Ovary (tissue), 9 donors: ENCODE data around the gene GRM3. TPM values are rescaled to one million over a fixed set of nuclear protein-coding genes. Genes with fewer than 3 reads are reported as not detected.
A peak's percentile ranks its signal among the peaks of the same experiment; 100 is the strongest.

ENCODE experiments used
- DNase-seq, 5 donors: peaks; one replicate each; pipeline ENCODE4 v3.0.0-alpha.2; 2019 to 2020
- H3K27ac ChIP-seq, 2 donors: fragments of 200-600 bp; one replicate each; pipeline versions ENCODE4 v1.5.1 to v1.8.0; 2019 to 2022
- H3K27me3 ChIP-seq: fragments of 200-600 bp; one replicate; pipeline ENCODE4 v1.8.0; 2022
- H3K36me3 ChIP-seq: fragments of 200-600 bp; sonication (generic); one replicate; pipeline ENCODE4 v1.5.1; 2019
- H3K4me1 ChIP-seq: one replicate; pipeline ENCODE4 v1.8.1; 2013; ENCODE audit warnings: mild to moderate bottlenecking, moderate library complexity; ENCODE audit not compliant: insufficient read depth
- H3K4me3 ChIP-seq: fragments of 200-600 bp; sonication (generic); one replicate; pipeline ENCODE4 v1.5.1; 2017
- H3K9me3 ChIP-seq, 2 donors: fragments of 200-600 bp in 1 of 2; sonication (generic) in 1 of 2; one replicate each; pipeline versions ENCODE4 v1.5.1 to v1.8.1; 2013 to 2019; ENCODE audit warnings: mild to moderate bottlenecking in 1 of 2, moderate library complexity in 1 of 2
- EP300 ChIP-seq: sonication (generic); formaldehyde crosslinking; IDR thresholded peaks from one replicate; pipeline ENCODE4 v1.6.1; 2017; ENCODE audit warnings: antibody characterized with exemption
- POLR2A ChIP-seq: fragments of 450-650 bp; IDR thresholded peaks from one replicate; pipeline ENCODE4 v1.6.1; 2017; ENCODE audit warnings: antibody characterized with exemption, mild to moderate bottlenecking, moderate library complexity
- WGBS, 3 donors: extraction: QIAGEN DNeasy Blood & Tissue Kit in 1 of 3; methylation state at CpG; one replicate each; pipeline versions ENCODE4 v1.1.5 to v1.1.7; 2013 to 2017; 5-methylcytosine and 5-hydroxymethylcytosine counted together
- intact Hi-C, 4 donors: fragments of 100-400 bp; cut with DNase I; formaldehyde crosslinking; loops; one replicate each; pipeline versions ENCODE4 v1.11.0 to v1.15.1; 2022 to 2023
- polyA plus RNA-seq, 2 donors: library from polyadenylated mRNA; stranded (reverse); fragments of 200-250 nt in 1 of 2; fragments of 350-450 nt in 1 of 2; fragmentation: Illumina TruSeq in 1 of 2; extraction: RNeasy Lipid Tissue Mini Kit (QIAGEN cat#74804) in 1 of 2; gene quantifications; one replicate each; pipeline ENCODE4 v1.2.3, GENCODE V29; 2013 to 2014
- total RNA-seq, 7 donors: library from RNA; depleted of rRNA in 2 of 7; stranded (reverse); fragments of >200 nt in 2 of 7; fragmentation: NEBNext Ultra II Directional in 3 of 7; extraction: Animal tissue kit (Norgen Biotek cat#: 25700) in 3 of 7; gene quantifications; one replicate each; pipeline versions ENCODE4 v1.1.0 to v1.2.4, GENCODE V29; 2016 to 2023
- TF ChIP-seq, protein P1 (sequence below), 3 donors: fragments of 450-650 bp in 2 of 3; fragments of 200-600 bp in 1 of 3; IDR thresholded peaks; one replicate each; pipeline versions ENCODE4 v1.5.1 to v1.8.0; 2016 to 2022; ENCODE audit warnings: antibody characterized with exemption in 3 of 3, mild to moderate bottlenecking in 1 of 3
- donor health status: DM: no; HTN: no; CAD: no; lungs with moderate emphysema.
- donor health status: DM: no; HTN: no; CAD: no.
- donor health status: Bipolar disorder and iron deficiency.
- donor health status: DM: yes; HTN: yes; CAD: no.
- donor health status: DM: no; HTN: no; CAD: no.
- donor health status: DM: yes; HTN: yes; CAD: no.

GRM3 gene
- total and polyA plus RNA-seq, 9 donors, result 0.10 to 0.11 TPM; not detected in 7

DNA sequence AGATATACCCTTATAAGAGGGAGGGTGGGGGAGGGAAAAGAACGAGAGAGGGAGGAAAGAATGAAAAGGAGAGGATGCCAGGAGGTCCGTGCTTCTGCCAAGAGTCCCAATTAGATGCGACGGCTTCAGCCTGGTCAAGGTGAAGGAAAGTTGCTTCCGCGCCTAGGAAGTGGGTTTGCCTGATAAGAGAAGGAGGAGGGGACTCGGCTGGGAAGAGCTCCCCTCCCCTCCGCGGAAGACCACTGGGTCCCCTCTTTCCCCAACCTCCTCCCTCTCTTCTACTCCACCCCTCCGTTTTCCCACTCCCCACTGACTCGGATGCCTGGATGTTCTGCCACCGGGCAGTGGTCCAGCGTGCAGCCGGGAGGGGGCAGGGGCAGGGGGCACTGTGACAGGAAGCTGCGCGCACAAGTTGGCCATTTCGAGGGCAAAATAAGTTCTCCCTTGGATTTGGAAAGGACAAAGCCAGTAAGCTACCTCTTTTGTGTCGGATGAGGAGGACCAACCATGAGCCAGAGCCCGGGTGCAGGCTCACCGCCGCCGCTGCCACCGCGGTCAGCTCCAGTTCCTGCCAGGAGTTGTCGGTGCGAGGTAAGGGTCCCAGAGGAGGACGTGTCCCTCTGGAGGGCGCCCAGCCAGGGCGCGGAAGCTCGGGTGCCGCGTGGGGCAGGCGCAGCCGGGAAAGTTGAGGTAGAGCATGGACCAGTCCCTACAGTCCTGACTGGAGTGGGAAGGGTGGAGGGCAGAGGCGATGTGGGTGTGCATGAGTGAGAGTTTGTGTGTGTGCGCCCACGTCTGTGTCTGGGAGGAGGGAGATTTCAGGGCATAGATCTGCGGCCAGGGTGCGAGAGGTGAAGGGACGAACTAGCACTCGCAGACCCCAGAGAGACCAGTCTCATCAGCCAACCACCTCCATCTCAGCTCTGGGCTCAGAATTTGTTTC lies 844 bp downstream of the GRM3 start:
- H3K36me3 ChIP-seq, result no peaks in the 10 kb centered on the region
- peak overlapping the region; percentile 6 for H3K4me3 ChIP-seq
- intact Hi-C loops, result no loop called here
- 7 to 11% (median 9%) methylated on average over 42 of the region's 42 CpGs for WGBS, 3 donors
- H3K27me3 ChIP-seq, result no peaks in the 10 kb centered on the region
- no peaks in the 10 kb centered on the region for H3K9me3 ChIP-seq
- peak in 1 of 5 donors; percentile 6 for DNase-seq
- no peak overlapping the region for H3K27ac ChIP-seq
- peaks cover 2% of the 10 kb centered on the region for H3K4me1 ChIP-seq
- TF ChIP-seq, protein P1, sequence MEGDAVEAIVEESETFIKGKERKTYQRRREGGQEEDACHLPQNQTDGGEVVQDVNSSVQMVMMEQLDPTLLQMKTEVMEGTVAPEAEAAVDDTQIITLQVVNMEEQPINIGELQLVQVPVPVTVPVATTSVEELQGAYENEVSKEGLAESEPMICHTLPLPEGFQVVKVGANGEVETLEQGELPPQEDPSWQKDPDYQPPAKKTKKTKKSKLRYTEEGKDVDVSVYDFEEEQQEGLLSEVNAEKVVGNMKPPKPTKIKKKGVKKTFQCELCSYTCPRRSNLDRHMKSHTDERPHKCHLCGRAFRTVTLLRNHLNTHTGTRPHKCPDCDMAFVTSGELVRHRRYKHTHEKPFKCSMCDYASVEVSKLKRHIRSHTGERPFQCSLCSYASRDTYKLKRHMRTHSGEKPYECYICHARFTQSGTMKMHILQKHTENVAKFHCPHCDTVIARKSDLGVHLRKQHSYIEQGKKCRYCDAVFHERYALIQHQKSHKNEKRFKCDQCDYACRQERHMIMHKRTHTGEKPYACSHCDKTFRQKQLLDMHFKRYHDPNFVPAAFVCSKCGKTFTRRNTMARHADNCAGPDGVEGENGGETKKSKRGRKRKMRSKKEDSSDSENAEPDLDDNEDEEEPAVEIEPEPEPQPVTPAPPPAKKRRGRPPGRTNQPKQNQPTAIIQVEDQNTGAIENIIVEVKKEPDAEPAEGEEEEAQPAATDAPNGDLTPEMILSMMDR (IDR thresholded peaks at IDR 0.05), result no peak
- TF ChIP-seq EP300 (no peak), POLR2A (no peak)

DNA sequence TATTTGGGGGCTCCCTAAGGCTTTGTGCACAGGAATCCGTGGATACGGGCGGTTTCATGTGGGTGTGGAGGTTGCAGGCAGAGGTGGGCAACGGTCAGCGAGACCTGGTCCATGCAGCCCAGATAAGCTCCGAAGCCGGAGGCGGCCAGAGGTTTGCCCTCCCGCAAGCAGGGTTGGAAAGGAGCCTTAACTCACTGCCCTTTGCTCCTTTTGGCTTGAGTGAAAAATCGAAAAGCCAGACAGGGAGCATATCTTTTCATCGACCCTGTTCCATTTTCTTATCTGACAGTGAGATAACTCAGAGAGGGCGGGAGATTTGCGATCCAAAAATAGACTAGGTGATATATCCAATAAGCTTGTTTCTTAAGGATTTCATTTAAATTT lies 1.5 kb downstream of the GRM3 start:
- DNase-seq, result no peak
- no peaks in the 10 kb centered on the region for H3K9me3 ChIP-seq
- H3K4me3 ChIP-seq, result no peak overlapping the region
- no peaks in the 10 kb centered on the region for H3K27me3 ChIP-seq
- peaks cover 2% of the 10 kb centered on the region for H3K4me1 ChIP-seq
- TF ChIP-seq, protein P1 (IDR thresholded peaks at IDR 0.05), result no peak
- TF ChIP-seq EP300 (no peak), POLR2A (no peak)
- WGBS, 3 donors, result 46 to 52% (median 52%) methylated on average over 13 of the region's 13 CpGs
- H3K27ac ChIP-seq, result no peak overlapping the region
- no peaks in the 10 kb centered on the region for H3K36me3 ChIP-seq
- intact Hi-C loops, result no loop called here

DNA sequence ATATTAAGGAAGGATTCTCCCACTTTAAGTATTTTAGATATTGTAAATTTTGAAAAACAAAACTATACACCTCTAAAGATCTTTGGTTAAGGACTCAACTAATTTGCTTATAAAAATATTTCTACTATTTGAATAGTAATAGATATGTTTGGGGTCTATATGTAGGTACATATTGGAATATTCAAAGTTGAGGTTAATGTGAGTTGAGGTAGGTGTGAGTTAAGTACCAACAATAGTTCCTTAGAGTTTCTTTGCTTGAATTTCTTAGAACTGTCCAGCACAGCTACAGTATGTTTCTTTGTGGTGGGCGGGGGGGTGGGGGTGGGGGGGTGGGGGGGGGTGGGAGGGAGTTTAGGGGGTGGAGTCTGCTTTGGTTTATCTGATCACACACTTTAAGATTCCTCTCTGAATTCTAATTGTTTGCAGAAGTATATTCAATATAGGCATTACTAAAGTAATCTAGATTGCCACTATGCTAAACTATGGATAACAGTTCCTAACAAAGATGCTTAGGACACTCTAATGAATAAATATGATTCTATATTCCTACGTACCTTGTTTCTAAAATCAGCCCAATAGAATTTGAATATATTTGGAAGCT lies 2.1 kb downstream of the GRM3 start:
- no peak overlapping the region for H3K27ac ChIP-seq
- no peaks in the 10 kb centered on the region for H3K9me3 ChIP-seq
- TF ChIP-seq EP300 (no peak), POLR2A (no peak)
- TF ChIP-seq, protein P1 (IDR thresholded peaks at IDR 0.05), result no peak
- H3K36me3 ChIP-seq, result no peaks in the 10 kb centered on the region
- 47 to 60% (median 53%) methylated on average over 2 of the region's 2 CpGs for WGBS, 3 donors
- DNase-seq, result no peak
- H3K4me3 ChIP-seq, result no peak overlapping the region
- peaks cover 2% of the 10 kb centered on the region for H3K4me1 ChIP-seq
- intact Hi-C loops, result no loop called here
- H3K27me3 ChIP-seq, result no peaks in the 10 kb centered on the region

DNA sequence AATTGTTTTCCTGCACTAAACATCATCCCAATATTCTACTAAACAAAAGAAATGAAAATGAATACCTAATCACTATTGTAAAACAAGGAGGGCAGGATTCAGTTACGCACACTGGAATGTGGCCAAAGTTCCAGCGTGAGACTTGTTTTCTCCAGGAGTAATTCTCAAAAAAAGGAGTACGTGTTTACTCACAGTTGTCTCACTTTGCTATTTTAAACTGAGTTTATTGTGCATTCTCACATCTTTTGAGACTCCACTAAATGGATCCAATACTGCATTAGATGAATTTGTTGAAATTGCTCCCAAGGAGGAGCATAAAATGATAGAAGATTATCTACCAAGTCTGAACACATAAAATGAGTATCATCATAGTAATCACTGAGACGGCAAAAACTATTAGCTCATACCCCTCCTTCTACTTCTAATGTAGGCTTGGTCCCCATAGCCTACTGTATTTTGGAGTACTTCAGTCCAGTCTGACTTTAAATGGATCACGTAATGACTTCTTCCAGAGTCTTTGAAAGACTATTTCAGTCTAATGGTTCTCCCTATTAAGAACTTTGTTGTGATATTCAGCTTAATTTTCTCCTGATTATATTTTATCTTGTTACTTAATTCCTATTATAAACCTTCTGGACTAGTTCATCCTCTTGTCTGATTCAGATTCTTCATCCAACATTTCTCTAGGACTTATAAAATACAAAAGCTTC lies 3.8 kb downstream of the GRM3 start:
- no peak overlapping the region for H3K27ac ChIP-seq
- H3K4me3 ChIP-seq, result no peak overlapping the region
- TF ChIP-seq EP300, result no peak
- no peak for TF ChIP-seq POLR2A
- TF ChIP-seq, protein P1 (IDR thresholded peaks at IDR 0.05), result no peak
- H3K9me3 ChIP-seq, result no peaks in the 10 kb centered on the region
- intact Hi-C loops, result no loop called here
- no peaks in the 10 kb centered on the region for H3K27me3 ChIP-seq
- H3K36me3 ChIP-seq, result no peaks in the 10 kb centered on the region
- DNase-seq, result no peak
- WGBS, 3 donors, result 38 to 49% (median 47%) methylated on average over 5 of the region's 5 CpGs
- H3K4me1 ChIP-seq, result peaks cover 2% of the 10 kb centered on the region
